ENCODE results near the gene TMEM132C.

Gene TMEM132C

DNA sequence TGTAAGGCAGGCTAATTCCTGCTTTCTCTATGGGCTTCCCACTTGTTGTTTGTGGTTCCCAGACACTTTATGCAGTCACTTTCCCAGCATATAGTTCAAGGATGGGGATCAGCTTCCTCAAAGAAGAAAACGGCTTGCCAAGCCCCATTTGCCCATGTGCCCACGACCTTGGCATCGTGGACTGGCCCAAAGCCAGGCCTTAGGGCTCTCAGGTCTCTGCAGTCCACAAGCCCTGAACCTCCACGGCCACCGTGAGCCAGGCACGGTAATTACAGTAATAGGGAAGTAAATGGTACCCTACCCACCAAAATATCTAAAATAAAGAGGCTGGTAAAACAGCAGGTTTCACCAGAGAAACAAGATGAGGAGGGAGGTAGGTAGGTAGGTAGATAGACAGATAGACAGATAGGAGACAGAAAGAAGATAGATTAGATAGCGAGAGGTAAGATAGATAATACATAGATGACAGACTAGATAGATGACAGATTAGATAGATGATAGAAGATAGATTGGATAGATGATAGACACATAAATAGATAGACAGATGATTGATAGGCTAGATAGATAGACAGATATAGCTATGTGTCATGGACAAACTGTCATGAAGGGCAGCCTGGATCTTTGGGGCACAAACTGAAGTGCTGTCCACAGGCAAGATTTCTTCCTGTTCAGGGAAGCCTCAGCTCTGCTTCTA, 393.7 kb downstream of the TMEM132C start:
- DNase-seq (ENCODE audit: low read depth in 2 of 2): no peak

GRCh38 chr12:128661226-128661569, 394.2 kb downstream of the TMEM132C start:
- DNase-seq (ENCODE audit: low read depth in 2 of 2): no peak

- DNase-seq (ENCODE audit: low read depth in 2 of 2): no peak
Measured at GRCh38 chr12:128662101-128662500, 395.1 kb downstream of the TMEM132C start.

DNA sequence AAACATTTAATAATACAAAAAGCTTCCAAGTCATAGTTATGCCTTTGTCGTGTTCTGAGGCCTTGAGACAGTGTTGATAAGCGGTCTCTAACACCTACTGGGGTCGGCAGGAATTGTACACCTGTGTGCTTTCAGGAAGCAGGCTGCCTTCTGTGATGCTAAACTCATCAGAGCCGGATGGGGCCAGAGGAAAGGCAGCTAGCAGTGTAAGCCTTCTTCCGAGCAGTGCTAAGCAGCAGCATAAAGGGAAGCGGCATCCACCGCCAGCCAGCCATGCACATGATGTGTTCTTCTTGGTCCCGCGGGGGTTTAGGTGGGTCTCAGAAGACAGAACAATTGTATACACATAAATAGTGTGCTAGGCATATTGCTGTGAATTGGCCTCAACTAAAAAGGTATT, 397.5 kb downstream of the TMEM132C start:
- DNase-seq (ENCODE audit: low read depth in 2 of 2): no peak

GRCh38 chr12:128667193-128667592, 400.2 kb downstream of the TMEM132C start:
- no peak for DNase-seq (ENCODE audit: low read depth in 2 of 2)

DNA sequence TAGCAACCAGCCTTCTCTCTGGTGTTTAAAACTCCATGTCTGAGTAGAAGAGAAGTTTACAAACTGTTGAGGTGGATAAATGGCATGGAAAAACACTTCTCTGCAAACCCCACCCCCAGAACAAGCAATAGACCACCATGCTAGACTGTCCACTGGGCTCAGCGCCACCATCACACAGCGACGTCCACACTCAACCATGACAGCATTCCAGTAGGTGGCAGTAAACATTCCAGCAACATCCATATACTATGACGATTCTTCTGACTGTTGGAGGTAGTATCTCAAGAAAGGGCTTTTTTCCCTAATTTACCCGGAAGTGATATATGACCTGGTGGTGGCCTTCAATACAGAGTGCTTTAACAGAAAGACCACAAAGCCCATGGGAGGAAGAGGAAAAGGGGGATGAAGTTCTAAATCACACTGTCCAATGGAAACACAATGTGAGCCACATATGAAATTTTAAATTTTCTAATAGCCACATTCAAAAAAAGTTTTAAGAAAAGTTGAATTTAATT, 404.6 kb downstream of the TMEM132C start:
- DNase-seq (ENCODE audit: low read depth in 2 of 2): no peak

DNA sequence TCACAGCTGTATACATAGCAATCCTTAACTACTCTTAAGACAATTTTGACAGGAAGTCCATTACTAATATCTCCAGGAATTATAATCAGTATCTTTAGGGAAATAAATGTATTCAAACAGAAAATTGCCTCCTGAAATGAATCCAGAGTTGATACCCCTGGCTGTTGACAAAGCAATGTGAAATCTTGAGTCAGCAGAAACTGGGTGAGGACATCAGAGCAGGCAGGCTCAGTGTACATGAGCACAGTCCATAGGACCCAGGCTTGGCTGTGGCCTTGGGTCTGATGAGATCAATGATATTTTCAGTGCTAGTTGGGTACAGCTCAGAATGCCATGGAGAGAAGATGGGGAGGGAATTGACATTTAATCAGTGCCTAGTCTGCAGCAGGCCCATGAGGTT, 405.5 kb downstream of the TMEM132C start:
- DNase-seq (ENCODE audit: low read depth in 2 of 2): no peak

DNA sequence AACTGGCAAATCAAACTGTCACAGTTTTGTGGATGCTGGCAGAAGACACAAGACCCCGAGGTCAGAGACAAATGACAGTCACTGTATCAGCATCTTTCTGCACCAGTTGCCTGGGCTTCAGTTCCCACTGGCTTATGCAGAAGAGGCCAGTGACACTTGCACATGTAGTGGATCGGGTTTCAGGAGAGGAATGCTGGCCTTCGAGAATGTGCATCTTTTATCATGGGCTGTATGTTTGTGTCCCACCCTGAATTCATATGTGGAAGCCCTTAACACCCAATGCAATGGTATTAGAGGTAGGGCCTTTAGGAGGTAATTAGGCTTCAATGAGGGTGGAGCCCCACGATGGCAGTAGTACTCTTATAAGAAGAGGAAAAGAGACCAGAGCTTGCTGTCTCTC, 405.9 kb downstream of the TMEM132C start:
- DNase-seq (ENCODE audit: low read depth in 2 of 2): no peak

GRCh38 chr12:128675576-128675975, 408.6 kb downstream of the TMEM132C start:
- DNase-seq (ENCODE audit: low read depth in 2 of 2): no peak

- DNase-seq (ENCODE audit: low read depth in 2 of 2): no peak
Measured at GRCh38 chr12:128680555-128680954, 413.6 kb downstream of the TMEM132C start.

- DNase-seq (ENCODE audit: low read depth in 2 of 2): no peak
Measured at GRCh38 chr12:128682548-128683275, 415.7 kb downstream of the TMEM132C start.

DNA sequence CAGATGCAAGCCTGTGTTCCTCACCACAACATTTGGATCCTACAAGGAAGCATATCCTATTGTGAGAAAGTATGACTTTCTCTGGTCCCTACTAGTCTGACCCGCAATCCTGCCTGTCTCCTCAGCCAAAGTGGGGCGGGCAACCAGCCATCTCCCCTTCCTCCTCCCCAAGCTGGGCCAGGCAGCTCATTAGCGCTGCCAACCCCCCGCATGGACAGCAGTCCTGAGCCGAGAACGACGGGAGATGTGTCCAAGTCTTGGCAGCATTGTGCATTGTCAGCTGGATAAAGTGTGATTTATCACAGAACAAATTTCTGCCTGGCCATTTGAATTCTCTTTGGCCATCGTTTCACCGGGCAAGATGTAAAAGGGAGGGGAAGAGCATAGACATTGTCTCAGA, 417.4 kb downstream of the TMEM132C start:
- DNase-seq (ENCODE audit: low read depth in 2 of 2): no peak

DNA sequence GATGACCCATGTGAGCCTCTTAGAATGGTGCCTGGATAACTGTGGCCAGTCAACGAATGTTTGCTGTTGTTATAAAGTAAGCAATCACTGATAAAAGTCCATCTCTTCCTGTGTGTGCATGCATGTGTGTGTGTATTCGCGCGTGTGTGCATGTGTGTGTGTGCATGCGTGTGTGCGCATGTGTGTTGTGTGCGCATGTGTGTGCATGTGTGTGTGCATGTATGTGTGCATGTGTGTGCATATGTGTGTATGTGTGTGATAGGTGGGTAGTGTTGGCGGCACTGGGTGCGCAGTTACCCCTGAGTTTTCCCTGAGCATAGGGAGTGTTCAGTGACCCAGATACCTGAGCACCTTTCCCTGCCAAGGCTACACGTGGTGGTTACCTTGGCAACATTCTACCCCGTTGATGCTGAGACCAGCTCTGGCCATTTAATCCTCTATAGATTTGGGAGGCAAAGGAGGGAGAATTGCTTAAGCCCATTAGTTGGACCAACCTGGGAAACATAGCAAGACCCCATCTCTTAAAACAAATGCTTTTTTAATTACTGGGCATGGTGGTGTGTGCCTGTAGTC, 419.0 kb downstream of the TMEM132C start:
- DNase-seq (ENCODE audit: low read depth in 2 of 2): no peak

- no peak for DNase-seq (ENCODE audit: low read depth in 2 of 2)
Measured at GRCh38 chr12:128687851-128688250, 420.9 kb downstream of the TMEM132C start.

DNA sequence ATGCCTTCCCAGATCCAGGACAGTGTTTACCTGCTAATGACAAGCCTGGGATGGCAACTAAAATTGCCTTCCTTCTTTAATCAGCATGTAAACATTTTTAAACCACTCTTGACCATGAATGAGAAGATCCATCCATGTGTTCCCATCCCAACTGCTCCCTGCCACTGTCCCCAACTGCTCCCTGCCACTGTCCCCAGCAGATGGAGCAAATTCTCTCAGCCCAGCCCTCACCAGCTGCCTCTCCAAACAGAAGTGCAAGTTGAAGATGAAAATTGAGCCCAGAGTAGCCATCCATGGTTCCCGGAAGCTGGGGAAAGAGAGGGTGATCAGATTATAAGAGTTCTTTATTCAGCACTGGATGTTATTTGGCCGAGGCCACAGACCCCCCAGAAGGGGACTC, 423.7 kb downstream of the TMEM132C start:
- DNase-seq (ENCODE audit: low read depth in 2 of 2): no peak

DNA sequence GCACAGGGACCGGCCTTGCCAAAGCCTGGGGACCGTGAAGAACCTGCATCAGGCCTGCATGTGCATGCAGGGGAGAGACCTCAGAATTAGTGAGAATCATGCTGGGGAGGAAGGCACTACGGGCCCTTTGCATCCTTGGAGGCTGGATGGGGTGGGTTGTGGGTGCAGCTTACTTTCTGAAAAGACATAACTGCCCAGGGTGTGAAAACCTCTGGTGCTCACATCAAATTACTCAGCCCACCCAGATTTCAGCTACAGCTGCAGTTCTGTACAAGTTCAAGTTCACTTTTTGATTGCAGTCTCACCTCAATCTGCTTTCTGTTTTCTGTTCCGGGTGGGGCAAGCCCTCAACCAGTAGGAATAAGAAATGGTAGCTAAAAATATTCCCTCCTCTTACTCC, 426.1 kb downstream of the TMEM132C start:
- DNase-seq (ENCODE audit: low read depth in 2 of 2): no peak

GRCh38 chr12:128693771-128694170, 426.8 kb downstream of the TMEM132C start:
- no peak for DNase-seq (ENCODE audit: low read depth in 2 of 2)

- no peak for DNase-seq (ENCODE audit: low read depth in 2 of 2)
Measured at GRCh38 chr12:128694445-128694844, 427.5 kb downstream of the TMEM132C start.

- no peak for DNase-seq (ENCODE audit: low read depth in 2 of 2)
Measured at GRCh38 chr12:128695697-128696096, 428.7 kb downstream of the TMEM132C start.

DNA sequence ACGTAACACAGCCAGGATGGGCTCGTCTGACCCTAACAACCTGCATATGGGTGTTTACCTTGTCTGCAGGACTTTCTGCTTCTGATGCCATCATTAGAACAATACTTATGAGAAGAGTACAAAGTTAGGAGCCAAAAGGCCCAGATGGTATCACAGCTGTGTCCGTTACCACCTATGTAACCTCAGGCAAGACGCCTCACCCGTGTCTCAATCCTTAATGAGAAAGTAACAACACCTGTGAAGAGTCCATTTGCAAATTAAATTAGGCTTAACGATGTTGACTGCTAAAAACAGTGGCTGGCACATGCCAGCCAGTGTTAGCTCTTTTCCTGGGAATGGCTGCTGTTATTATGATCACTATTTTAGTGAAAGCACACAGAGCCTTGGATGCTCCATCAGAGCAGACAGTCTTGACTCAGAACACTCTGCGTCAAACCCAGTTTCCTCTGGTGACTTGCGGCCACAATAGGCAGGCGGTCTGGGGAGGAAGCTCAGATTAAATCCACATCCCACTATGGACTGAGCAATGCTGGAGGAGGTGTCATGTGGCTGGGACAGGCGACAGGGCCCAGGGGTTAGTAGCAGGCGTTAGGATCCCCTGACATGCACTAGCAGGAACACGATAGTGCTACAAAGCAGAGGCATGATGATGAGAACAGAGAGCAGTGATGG, 431.5 kb downstream of the TMEM132C start:
- no peak for DNase-seq (ENCODE audit: low read depth in 2 of 2)

DNA sequence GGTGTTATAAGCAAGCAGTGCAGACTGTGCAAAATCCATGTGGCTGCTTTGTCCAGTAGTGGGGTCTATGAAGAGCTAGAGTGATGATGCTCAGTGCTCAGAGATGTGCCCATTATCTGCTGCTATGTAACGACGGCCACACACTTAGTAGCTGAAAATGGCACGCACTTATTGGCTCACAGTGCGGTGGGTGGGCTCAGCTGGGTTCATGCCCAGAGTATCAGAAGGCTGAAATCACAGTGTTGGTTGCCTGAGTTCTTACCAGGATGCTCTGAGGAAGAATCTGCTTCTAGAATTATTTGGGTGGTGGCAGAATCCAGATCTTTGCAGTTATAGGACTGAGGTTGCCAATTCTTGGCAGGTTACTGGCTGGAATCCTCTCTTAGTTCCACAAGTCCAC, 432.1 kb downstream of the TMEM132C start:
- DNase-seq (ENCODE audit: low read depth in 2 of 2): no peak

- DNase-seq (ENCODE audit: low read depth in 2 of 2): no peak
Measured at GRCh38 chr12:128702371-128702770, 435.4 kb downstream of the TMEM132C start.

DNA sequence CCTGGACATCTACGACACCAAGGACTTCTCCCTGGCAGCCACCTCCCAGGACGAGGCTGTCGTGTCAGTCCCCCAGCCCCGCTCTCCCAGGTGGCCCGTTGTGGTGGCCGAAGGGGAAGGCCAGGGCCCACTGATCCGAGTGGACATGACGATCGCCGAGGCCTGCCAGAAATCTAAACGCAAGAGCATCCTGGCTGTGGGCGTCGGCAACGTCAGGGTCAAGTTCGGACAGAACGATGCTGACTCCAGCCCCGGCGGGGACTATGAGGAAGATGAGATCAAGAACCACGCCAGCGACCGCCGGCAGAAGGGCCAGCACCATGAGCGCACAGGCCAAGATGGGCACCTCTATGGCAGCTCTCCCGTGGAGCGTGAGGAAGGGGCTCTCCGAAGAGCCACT, 438.2 kb downstream of the TMEM132C start:
- no peak for DNase-seq (ENCODE audit: low read depth in 2 of 2)

Measured in activated CD4-positive, alpha-beta T cell treated with anti-CD3 and anti-CD28 coated beads for 24 hours (primary cell).